HG03108 (cell line): Measurements from ENCODE around the gene TRAF3IP1.
A peak's percentile ranks its signal among the peaks of the same experiment; 100 is the strongest.
"Not testable (repeated sequence)": the region's sequence is repeated elsewhere in the genome, so short reads cannot be mapped to it uniquely, and the experiment has no call there.

Source experiments
- ATAC-seq: cut with Tn5 transposase; IDR thresholded peaks from one replicate; pipeline ENCODE4 v1.9.1; 2021; ENCODE audit warnings: moderate library complexity; ENCODE audit not compliant: unreplicated experiment

The TRAF3IP1 gene

DNA sequence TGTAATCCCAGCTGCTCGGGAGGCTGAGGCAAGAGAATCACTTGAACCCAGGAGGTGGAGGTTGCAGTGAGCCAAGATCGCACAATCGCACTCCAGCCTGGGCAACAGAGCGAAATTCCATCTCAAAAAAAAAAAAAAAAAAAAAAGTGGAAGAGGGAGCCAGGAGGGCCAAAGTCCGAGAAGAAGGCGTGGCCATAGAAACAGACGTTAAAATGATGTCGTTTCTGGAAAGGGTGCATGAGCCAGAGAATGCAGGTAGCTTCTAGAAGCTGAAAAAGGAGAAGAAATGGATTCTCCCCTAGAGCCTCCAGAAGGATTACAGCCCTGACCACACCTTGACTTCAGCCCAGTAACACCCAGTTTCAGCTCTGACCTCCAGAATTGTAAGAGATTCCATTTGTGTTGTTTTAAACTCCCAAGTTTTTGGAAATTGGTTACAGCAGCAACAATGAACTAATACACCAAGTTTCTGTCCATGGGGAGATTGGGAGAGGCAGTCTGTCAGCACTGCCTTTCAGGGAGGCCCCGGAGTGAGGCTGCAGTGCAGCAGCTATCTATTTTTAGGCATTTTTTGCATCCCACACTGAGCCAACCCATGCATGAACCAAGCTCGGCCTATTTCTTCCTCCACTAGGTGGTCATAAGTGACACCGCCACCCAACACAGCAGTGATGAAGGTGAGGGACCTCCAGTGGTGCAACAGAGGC, 14.2 kb upstream of the TRAF3IP1 start:
- no peak for ATAC-seq

- no peak for ATAC-seq
Observed at GRCh38 chr2:238306672-238306998, 13.7 kb upstream of the TRAF3IP1 start.

DNA sequence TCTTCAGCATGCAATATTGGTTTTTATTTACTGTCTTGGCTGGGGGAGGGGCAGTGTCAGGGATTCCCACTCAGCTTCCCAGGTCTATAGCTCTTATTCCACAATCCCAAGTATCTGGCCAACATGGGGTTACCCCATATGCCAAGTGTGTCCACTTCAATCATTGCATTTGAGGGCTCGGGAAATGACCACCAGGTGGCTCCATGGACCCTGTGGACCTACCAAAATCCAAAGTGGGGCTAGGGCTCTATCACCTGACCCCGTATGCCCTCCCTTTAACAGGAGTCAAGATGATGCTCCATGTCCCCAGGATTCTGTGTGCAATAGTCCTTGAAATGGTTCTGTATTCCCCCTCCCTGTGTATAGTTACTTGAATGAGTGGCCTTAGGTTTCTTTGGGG, 12.1 kb upstream of the TRAF3IP1 start:
- ATAC-seq: no peak

DNA sequence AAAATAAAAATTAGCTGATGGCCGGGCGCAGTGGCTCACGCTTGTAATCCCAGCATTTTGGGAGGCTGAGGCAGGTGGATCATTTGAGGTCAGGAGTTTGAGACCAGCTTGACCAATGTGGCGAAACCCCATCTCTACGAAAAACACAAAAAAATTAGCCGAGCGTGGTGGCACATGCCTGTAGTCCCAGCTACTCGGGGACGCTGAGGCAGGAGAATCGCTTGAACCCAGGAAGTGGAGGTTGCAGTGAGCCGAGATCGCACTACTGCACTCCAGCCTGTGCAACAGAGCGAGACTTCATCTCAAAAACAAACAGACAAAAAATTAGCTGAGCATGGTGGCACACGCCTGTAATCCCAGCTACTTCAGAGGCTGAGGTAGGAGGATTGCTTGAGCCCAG, 9.6 kb upstream of the TRAF3IP1 start:
- not testable (repeated sequence) for ATAC-seq

GRCh38 chr2:238313289-238313990, 6.9 kb upstream of the TRAF3IP1 start:
- ATAC-seq: no peak

- ATAC-seq: no peak
Observed at GRCh38 chr2:238313991-238314350, 6.3 kb upstream of the TRAF3IP1 start.

GRCh38 chr2:238314576-238314975, 5.7 kb upstream of the TRAF3IP1 start:
- no peak for ATAC-seq

DNA sequence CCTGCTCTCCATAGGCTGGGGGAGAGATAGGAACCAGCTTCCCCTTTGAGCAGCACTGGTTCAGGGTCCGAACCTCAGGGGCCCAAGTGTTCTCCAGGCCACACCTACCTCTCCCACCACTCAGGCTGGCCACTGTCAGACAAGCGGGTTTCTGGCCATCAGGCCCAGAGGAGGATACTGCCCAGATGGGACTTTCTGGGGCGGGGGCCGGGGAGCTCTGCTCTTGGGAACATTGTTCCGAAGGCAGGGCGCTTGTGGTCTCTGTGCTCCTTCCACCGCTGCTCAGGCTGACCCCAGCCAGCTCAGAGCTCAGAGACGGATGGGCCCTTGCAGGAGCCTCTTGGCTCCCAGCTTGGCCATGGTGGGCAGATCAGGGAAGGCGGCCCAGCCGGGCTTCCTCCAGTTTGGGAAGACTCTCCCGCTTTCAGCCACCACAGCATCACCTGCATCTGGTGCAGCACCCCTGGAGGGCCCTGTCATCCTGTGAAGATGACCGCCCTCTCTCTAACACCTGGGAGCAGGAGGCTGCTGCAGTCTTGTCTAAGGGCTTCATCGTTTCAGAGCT, 5.2 kb upstream of the TRAF3IP1 start:
- no peak for ATAC-seq

- peak; percentile 22 for ATAC-seq
Observed at GRCh38 chr2:238320648-238321281, 447 bp downstream of the TRAF3IP1 start.

DNA sequence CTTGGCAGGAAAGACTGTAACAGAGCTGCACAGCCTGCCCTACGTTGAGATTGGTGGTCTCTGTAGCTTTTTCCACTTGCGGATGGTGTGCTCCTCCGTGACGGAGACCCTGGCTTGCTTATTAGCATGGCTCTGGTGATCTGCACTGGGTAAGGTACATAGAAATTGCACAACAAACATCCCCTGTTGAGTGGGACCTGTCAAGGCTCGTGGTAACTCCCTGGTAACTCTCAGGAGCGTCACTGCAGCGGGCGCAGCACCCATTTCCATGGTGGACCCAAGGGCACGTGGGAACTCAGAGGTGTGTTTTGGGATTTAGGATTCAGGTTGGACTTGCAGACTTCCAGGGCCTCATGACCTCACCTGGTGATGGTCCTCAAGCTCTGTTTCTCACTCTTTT, 1.1 kb downstream of the TRAF3IP1 start:
- no peak for ATAC-seq

DNA sequence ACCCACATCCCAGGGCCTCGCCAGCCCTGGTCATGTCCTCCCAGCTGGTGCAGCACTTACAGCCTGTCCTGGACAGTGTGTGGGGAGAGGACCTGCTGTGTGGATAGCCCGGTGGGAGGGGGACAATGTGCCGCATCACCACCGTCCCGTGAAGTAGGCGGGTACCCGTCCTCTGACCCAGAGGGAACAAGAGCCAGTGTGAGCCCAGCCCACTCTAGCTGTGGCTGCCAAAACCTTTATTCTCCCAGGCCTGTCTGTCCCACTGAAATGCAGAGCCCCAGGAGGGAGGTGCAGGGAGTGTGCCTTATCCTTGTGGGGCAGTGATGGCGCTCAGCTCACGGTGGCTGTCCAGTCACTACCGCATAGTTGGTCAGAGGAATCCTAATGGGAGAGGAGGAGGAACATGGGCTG, 1.7 kb downstream of the TRAF3IP1 start:
- ATAC-seq: no peak

GRCh38 chr2:238324248-238324647, 3.9 kb downstream of the TRAF3IP1 start:
- not testable (repeated sequence) for ATAC-seq

DNA sequence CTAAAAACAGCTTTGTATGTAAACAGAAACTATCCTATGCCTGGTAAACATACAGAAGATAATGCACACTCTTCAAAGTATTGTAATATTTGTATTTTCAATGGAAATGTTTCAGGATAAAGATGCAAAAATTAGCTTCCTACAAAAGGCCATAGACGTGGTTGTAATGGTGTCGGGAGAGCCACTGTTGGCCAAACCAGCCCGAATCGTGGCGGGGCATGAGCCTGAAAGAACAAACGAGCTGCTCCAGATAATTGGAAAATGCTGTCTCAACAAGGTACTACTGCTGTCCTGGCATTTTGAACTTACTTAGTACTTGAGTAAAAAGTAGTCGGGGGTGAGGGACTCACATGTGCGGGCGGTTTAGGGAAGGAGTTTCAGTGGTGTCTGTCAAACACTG, 5.4 kb downstream of the TRAF3IP1 start:
- ATAC-seq: no peak

GRCh38 chr2:238326801-238327365, 6.6 kb downstream of the TRAF3IP1 start:
- ATAC-seq: no peak

DNA sequence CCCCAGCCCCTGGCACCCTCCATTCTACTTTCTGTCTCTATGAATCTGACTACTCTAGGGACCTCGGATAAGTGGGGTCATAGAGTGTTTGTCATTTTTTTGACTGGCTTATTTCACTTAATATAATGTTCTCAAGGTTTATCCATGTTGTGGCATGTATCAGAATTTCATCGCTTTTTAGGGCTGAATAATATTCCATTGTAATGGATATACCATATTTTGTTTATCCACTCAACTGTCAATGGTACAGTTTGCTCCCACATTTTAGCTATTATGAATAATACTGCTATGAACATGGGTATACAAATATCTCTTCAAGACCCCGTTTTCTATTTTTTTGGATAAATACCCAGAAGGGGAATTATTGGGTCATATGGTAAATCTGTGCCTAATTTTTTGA, 7.4 kb downstream of the TRAF3IP1 start:
- ATAC-seq: no peak

DNA sequence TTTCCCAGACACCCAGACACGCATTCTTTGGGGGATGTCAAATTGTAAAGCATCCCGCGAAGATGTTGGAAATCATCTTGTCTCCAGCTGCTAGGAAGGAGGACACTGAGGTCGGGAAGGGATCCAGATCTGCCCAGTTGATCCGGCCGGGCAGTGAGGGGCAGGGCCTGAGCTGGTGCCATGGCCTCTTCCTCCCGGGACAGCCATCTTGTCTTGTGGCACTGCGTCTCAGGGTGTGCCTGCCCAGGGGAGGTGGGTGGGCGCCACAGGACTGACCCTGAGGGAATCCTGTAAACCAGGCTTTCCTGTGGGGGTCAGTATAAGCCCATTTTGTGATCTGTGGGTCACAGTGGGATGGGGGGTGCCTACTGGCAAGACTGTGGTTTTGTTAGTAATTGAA, 10.1 kb downstream of the TRAF3IP1 start:
- no peak for ATAC-seq

DNA sequence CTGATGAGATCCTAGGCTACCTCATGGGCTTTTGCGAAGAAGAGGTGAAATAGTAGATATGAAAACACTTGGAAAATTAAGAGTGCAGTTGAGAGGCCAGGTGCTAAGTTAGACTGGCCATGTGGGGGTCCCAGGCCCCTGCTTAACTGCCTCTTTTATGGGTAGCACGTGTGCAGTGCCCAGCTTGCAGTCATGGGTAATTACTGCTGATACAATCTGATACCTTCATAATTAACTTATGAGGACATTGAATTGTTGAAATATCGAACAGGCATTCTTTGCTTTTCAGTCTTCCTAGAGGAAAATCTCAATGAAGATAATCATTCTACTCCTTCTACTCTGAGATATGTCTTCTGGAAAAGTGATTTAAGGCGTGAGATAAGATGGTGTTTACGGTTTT, 11.6 kb downstream of the TRAF3IP1 start:
- no peak for ATAC-seq

- no peak for ATAC-seq
Observed at GRCh38 chr2:238334885-238335284, 14.6 kb downstream of the TRAF3IP1 start.

- not testable (repeated sequence) for ATAC-seq
Observed at GRCh38 chr2:238335591-238335990, 15.3 kb downstream of the TRAF3IP1 start.

DNA sequence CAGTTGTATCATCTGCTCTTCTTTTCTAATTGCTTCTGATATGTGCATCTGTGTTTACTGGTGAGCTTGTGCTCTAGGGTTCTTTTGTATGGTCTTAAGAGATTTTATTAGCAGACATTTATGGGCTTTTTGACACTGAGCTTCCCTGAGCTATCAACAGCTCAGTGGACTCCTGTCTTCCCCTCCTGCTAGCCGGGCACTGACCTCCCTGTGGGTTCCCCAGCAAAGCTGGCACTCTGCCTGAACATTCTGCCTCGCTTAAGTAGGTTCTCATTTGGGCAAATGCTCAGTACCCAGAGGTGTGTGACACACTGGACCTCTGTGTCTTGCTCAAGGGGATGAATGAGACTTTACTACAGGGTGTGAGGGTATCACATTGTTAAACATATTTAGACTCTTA, 15.8 kb downstream of the TRAF3IP1 start:
- ATAC-seq: no peak

- ATAC-seq: no peak
Observed at GRCh38 chr2:238336793-238337444, 16.6 kb downstream of the TRAF3IP1 start.
